GM21825 (cell line): Measurements from ENCODE around the gene CITED4.

ENCODE experiments used
- ATAC-seq: cut with Tn5 transposase; IDR thresholded peaks from one replicate; pipeline ENCODE4 v1.9.1; 2021; ENCODE audit warnings: mild to moderate bottlenecking, moderate library complexity; ENCODE audit not compliant: unreplicated experiment

The CITED4 gene

DNA sequence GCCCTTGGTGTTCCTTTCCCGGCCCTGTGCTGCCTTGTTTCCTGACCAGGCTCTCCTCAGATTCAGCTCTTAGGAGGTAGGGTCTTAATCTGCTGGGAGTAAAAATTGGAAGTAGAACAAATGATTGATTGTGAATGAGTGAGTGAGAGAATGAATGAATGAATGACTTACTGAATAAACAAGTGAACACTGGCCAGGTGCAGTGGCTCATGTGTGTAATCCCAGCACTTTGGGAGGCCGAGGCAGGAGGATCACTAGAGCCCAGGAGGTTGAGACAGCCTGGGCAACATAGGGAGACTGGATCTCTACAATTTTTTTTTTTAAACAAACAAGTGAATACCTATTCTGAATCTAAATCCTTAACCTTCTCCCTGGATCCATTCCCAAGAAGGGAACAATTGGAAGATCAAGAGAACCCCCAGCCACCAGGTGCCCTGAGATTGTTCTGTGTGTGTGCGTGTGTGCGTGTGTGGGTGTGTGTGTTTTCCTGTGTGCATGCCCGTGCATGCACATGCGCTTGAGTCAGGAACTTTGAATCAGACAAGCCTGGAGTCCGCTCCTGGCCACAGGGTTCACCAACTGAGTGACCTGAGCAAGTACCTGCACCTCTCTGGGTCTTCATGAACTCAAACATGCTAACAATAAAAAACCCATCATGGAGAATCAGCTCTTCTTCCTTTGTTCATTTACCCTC lies 24.3 kb upstream of the CITED4 start:
- no peak for ATAC-seq

- no peak for ATAC-seq
Measured at GRCh38 chr1:40884055-40884795, 22.1 kb upstream of the CITED4 start.

GRCh38 chr1:40880813-40881549 lies 18.8 kb upstream of the CITED4 start:
- ATAC-seq, result no peak

GRCh38 chr1:40879482-40880175 lies 17.5 kb upstream of the CITED4 start:
- ATAC-seq, result no peak

DNA sequence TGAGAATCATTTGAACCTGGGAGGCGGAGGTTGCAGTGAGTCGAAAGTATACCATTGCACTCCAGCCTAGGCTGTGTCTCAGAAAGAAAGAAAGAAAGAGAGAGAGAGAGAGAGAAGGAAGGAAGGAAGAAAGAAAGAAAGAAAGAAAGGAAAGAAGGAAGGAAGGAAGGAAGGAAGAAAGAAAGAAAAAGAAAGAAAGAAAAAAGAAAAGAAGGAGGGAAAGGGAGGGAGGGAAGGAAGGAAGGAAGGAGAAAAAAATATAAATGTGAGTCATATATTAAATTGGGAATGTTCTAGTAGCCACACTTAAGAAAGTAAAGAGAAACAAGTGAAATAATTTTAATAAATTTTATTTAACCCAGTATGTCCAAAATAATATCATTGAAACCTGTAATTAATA lies 16.7 kb upstream of the CITED4 start:
- ATAC-seq, result no peak

GRCh38 chr1:40877698-40878097 lies 15.5 kb upstream of the CITED4 start:
- no peak for ATAC-seq

GRCh38 chr1:40876891-40877290 lies 14.7 kb upstream of the CITED4 start:
- no peak for ATAC-seq

- no peak for ATAC-seq
Measured at GRCh38 chr1:40876436-40876761, 14.2 kb upstream of the CITED4 start.

GRCh38 chr1:40873863-40874472 lies 11.8 kb upstream of the CITED4 start:
- ATAC-seq, result no peak

- no peak for ATAC-seq
Measured at GRCh38 chr1:40872276-40872675, 10.1 kb upstream of the CITED4 start.

- no peak for ATAC-seq
Measured at GRCh38 chr1:40870135-40870728, 8.1 kb upstream of the CITED4 start.

DNA sequence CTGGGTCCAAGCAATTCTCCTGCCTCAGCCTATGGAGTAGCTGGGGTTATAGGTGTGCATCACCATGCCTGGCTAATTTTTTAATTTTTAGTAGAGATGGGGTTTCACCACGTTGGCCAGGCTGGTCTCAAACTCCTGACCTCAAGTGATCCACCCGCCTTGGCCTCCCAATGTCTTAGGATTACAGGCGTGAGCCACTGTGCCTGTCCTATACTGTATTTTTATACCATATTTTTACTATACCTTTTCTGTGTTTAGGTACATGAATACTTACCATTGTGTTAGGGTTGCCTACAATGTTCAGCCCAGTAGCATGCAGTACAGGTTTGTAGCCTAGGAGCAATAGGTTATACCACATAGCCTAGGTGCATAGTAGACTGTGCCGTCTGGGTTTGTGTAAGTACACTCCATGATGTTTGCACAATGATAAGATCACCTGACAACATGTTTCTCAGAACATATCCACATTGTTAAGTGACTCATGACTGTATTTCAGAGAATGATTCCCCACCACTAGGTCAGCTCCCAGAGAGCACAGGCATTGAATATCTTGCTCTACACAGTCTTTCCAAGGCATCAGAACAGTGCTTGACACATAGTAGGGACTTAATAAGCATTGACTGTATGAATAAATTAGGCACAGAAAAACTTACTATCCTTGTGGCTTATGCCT lies 6.0 kb upstream of the CITED4 start:
- ATAC-seq, result no peak

- ATAC-seq, result no peak
Measured at GRCh38 chr1:40861224-40862003, 749 bp downstream of the CITED4 start.

- ATAC-seq, result no peak
Measured at GRCh38 chr1:40860706-40861223, 1.4 kb downstream of the CITED4 start.

GRCh38 chr1:40858856-40859416 lies 3.2 kb downstream of the CITED4 start:
- no peak for ATAC-seq

GRCh38 chr1:40857737-40858136 lies 4.4 kb downstream of the CITED4 start:
- no peak for ATAC-seq

- no peak for ATAC-seq
Measured at GRCh38 chr1:40856656-40857302, 5.4 kb downstream of the CITED4 start.

- ATAC-seq, result no peak
Measured at GRCh38 chr1:40856116-40856515, 6.0 kb downstream of the CITED4 start.
